CD4-positive, alpha-beta T cell treated with Interferon alpha-2 for 1 hour (primary cell): Measurements from ENCODE around the gene SCIN.
"Not testable (repeated sequence)": the region's sequence is repeated elsewhere in the genome, so short reads cannot be mapped to it uniquely, and the experiment has no call there.

ENCODE experiments used
- DNase-seq, 2 donors: peaks; one replicate each; pipeline ENCODE4 v3.0.0-alpha.2; 2020 to 2022

SCIN gene

DNA sequence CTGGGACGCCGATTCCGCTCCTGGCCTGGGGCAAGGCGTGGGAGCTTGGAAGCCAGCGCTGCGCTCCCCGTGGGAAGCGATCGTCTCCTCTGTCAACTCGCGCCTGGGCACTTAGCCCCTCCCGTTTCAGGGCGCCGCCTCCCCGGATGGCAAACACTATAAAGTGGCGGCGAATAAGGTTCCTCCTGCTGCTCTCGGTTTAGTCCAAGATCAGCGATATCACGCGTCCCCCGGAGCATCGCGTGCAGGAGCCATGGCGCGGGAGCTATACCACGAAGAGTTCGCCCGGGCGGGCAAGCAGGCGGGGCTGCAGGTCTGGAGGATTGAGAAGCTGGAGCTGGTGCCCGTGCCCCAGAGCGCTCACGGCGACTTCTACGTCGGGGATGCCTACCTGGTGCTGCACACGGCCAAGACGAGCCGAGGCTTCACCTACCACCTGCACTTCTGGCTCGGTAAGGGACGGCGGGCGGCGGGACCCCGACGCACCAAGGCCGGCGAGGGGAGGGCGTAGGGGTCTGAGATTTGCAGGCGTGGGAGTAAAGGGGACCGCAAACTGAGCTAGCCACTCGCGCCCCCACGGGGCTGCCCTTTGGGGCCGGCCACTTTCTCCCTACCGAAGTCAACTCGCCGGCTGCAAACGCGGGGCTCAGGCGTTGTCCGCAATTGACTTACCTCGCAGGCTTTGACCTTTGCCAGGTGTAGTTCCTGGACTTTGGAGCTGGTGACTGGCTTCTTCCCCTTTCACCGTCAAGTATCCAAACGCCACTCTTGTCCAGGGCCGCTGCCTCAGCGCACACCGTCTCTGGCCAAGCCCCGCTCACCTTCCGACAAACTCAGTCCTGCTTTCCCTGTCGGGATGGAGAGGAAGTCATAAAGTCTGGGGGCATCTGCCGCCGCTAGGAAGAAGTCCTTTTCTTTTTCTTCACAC is at the start of gene SCIN:
Gene SCIN (plus strand): TSS at position 187 of the 928 bp plus-strand sequence. CDS start 67 bp downstream, at position 254.
- peak in 1 of 2 donors; percentile 23 for DNase-seq

DNA sequence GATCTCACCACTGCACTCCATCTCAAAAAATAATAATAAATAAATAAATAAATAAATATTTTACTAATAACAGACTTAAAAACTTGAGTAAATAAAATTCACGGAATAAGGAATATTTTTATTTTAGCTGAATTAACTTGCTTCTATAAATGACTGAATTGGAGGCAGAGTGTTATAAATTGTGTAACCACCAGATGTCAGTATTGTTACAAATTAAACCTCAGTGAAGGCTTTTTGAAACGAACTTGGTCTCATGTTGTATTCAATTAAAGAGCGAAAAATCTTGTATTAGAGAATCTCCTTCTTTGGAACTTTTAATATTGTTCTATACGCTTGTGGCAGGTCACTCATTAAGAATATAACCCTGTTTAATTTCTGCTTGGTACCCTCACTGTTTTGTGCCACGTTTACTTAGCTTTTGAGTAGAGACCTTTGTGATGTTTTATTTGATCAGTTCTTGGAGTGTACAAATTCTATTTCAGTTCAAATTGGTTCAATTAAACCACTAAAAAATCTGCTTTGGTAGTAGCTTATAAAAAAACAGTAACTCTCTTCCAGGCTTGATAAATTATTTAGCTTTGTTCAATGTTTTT is 45.6 kb upstream of the SCIN start:
- peak in 1 of 2 donors; percentile 49 for DNase-seq

- not testable (repeated sequence) for DNase-seq
Measured at GRCh38 chr7:12526693-12527092, 43.8 kb upstream of the SCIN start.

DNA sequence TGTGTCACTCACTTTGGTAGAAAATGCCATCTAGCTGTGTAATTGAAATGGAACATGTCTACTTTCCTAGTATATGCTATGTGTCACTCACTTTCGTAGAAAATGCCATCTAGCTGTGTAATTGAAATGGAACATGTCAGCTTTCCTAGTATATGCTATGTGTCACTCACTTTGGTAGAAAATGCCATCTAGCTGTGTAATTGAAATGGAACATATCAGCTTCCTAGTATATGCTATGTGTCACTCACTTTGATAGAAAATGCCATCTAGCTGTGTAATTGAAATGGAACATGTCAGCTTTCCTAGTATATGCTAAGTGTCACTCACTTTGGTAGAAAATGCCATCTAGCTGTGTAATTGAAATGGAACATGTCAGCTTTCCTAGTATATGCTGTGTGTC is 42.9 kb upstream of the SCIN start:
- not testable (repeated sequence) for DNase-seq

DNA sequence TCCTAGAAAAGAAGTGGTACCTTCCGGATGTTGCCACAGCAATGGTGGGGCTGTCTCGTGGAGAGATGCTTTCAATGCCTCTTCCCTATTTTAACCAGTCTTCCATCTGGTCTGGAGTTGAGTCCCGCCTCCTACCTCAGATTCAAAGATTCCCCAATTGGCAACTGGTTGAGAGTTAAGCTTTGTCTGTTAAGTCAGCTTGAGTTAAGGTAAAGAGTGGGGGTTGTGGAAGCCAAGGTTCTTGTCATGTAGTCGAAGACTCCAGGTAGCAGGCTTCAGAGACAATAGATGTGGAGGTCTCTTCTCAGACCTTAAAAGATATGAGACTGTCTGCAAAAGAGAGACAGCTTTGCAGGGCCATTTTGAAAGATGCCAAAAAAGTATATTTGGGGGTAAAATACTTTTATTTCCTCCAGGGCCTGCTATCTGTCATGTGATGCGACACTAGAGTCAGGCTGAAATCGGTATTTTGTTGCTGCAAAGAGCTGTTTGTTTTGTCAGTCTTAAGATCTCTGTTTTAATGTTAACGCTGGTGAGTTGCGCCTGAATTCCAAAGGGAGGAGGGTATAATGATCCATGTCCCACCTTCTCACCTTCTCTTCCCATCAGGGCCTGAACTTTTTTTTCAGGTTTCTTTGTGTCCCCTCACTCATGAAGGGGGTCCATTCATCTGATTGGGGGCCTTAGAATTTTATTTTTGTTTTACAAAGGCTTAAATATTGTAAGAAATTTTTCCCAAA is 40.4 kb upstream of the SCIN start:
- no peak for DNase-seq

GRCh38 chr7:12531784-12532183 is 38.7 kb upstream of the SCIN start:
- no peak for DNase-seq

GRCh38 chr7:12534046-12534445 is 36.5 kb upstream of the SCIN start:
- no peak for DNase-seq

DNA sequence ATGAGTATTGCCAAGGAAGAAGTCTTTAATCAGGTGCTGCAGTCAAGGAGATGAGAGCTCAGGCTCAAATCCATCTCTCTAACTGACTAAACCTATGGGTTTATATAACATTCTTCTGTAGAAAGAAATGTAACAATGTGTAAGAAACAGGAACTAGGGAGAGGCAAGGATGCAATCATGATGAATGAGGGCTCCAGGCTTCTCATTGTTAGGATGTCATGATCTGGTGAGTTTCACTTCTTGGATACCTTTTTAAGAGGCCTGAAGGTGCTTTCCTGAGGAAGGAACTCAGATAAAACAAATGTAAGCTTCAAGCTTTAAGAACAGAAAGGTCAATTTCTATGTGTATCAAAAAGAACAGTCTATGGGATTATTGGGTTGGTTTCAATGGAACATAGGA is 30.8 kb upstream of the SCIN start:
- no peak for DNase-seq

DNA sequence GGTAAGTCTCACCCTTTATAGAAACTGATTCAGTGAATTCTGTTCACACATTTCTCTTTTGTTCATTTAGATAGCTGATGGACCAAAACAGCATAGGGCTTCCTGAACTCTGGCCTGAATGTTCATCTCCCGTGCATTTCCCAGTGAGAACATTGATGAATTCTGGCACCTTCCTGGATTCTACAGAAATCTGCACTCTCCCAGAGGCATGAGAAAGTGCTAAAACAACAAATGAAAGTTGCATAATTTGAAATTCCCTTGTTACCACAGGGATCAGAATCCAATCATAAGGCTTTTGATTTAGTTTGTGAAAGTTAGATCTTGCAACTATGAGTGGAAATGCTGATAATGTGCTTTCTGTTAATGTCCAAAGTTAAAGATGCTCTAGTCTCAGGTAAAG is 29.7 kb upstream of the SCIN start:
- DNase-seq: no peak

- no peak for DNase-seq
Measured at GRCh38 chr7:12543586-12543985, 26.9 kb upstream of the SCIN start.

GRCh38 chr7:12549106-12549505 is 21.4 kb upstream of the SCIN start:
- no peak for DNase-seq

- DNase-seq: no peak
Measured at GRCh38 chr7:12550956-12551355, 19.6 kb upstream of the SCIN start.

DNA sequence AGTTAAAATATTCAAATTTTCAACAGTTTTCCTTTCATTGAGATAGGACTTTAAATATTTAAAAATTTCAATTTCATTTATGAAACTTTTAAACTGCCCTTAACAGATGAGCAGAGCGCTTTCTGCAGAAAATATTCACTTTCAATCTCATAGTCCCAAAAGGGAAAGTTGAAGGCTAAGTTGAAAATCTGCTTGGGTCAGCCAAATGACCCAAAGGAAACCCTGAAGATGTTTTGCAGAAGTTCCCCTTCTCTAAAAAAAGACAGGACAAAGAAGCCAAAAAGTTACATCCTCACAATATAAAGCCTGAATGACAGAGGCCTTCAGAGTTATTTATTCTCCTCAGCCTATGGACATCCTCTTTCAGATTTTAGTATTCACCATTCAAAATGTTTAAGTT is 17.6 kb upstream of the SCIN start:
- DNase-seq: no peak

GRCh38 chr7:12553416-12553815 is 17.1 kb upstream of the SCIN start:
- DNase-seq: no peak

DNA sequence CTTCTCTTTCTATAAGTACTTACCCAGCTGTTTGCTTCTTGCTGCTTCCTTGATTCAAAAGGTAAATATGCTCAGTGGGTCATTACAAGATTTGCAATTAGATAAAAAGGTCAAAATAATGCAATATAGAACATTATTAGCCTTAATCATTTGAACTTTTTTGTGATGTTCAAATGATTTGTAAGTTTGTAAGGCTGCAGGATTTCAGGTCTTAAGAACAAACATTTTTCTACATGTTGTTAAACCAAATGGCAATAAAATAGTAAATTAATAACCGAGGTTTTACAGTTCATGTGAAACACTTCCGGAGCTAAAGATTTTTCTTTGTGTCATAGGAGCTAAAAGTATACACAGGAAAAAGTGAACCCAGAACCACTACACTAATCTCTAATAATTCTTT is 16.2 kb upstream of the SCIN start:
- no peak for DNase-seq

DNA sequence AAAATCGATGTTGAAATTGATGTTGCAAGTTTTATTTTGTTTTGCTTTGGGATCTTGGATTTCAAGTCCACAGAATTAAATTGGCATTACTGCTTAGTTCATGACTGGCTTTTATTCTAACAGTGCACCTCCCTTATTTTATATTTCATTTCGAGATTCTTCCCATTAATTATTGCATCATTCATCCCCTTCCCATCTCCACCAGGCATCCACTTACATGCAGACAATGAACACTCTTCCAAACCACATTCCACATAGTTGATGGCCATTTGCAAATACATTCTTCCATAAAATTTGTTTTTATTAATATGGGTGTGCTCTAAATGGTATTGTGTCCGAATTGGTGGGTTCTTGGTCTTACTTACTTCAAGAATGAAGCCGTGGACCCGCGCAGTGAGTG is 15.6 kb upstream of the SCIN start:
- DNase-seq: no peak

- peak in 1 of 2 donors; percentile 26 for DNase-seq
Measured at GRCh38 chr7:12555695-12556094, 14.8 kb upstream of the SCIN start.

- DNase-seq: peak in 1 of 2 donors; percentile 14
Measured at GRCh38 chr7:12556139-12556792, 14.3 kb upstream of the SCIN start.

DNA sequence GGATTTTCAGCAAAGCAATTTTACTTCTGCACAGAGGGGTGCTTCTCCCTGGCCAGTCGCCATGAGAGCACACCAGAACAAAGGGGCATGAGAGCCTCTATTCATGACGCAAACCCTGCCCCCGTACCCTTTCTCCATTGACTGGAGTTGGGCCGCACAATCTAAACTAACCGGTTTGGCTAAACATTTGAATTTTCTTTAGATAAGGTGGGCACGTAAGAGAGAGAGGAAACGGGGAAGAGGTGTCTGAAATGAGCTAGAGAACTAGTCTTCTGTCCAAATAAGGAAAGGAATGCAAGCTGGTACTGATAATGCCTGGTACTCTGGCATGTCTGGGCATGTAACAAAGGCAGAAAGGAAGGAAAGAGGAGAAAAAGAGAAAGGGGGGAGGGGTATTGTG is 13.2 kb upstream of the SCIN start:
- DNase-seq: no peak

DNA sequence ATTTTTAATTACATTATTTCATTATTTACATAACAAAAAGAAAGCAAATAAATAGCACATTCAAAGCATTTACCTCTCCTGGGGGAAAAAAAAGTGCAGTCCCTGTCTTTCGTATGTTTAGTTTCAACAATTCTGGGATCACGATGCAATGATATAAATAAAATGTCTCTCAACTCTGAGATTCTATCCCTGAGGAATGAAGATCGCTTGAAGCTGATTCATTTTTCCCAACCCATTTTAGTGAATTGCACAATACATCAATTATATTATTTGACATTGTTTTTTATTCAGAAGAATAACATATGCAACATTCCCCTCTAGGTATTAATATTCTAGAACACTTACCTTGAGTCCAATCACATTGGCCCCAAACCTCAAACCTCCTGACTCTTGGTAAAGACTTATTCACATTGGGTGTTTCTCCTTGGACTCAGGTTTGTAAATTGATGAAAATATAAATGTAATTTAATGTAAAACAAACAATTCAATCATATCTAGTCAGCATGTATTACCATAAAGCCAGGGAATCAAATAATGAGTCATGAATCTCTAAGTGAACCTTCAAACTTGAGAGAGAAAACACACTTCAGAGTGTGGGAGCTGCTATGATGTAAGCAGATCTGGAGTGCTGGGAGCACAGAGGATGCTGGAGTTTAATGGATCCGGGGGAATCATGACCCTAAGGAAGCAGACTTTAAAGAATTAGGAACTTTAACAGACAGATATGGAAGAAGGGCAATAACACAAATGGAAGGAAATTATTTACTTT is 5.3 kb upstream of the SCIN start:
- no peak for DNase-seq

GRCh38 chr7:12565873-12566272 is 4.6 kb upstream of the SCIN start:
- DNase-seq: no peak

GRCh38 chr7:12567015-12567414 is 3.5 kb upstream of the SCIN start:
- DNase-seq: no peak
